AG09309 (cell line): ENCODE measurements around the gene MRPS35.

Experiments
- DNase-seq: peaks from one replicate; pipeline ENCODE4 v3.0.0-alpha.2; 2010; ENCODE audit warnings: low read depth
- H3K4me3 ChIP-seq: 2 replicates; pipeline ENCODE4 v1.5.1; 2011; ENCODE audit warnings: mild to moderate bottlenecking, low read depth, low read length, moderate library complexity; ENCODE audit not compliant: control insufficient read depth
- TF ChIP-seq, protein P1 (sequence below): IDR thresholded peaks from 2 replicates; pipeline ENCODE4 v1.5.1; 2011; ENCODE audit warnings: mild to moderate bottlenecking, low read depth, low read length, inconsistent platforms; ENCODE audit not compliant: insufficient read depth, control insufficient read depth; ENCODE audit errors: missing control alignments

Gene MRPS35

GRCh38 chr12:27779416-27779919 is 68.8 kb downstream of the MRPS35 start:
- DNase-seq = no peak
- TF ChIP-seq, protein P1, sequence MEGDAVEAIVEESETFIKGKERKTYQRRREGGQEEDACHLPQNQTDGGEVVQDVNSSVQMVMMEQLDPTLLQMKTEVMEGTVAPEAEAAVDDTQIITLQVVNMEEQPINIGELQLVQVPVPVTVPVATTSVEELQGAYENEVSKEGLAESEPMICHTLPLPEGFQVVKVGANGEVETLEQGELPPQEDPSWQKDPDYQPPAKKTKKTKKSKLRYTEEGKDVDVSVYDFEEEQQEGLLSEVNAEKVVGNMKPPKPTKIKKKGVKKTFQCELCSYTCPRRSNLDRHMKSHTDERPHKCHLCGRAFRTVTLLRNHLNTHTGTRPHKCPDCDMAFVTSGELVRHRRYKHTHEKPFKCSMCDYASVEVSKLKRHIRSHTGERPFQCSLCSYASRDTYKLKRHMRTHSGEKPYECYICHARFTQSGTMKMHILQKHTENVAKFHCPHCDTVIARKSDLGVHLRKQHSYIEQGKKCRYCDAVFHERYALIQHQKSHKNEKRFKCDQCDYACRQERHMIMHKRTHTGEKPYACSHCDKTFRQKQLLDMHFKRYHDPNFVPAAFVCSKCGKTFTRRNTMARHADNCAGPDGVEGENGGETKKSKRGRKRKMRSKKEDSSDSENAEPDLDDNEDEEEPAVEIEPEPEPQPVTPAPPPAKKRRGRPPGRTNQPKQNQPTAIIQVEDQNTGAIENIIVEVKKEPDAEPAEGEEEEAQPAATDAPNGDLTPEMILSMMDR = no peak
- peak overlapping the region; percentile 90 for H3K4me3 ChIP-seq

- DNase-seq = no peak
- TF ChIP-seq, protein P1 = no peak
- H3K4me3 ChIP-seq = peak within 1 kb of the TSS; percentile 90
Observed at GRCh38 chr12:27779920-27780611, 69.4 kb downstream of the MRPS35 start, which contains the start of the genes KLHL42 and MANSC4. Gene KLHL42, plus strand, starts transcription at chr12:27780233. Its CDS starts 98 bp downstream, at chr12:27780331. Gene MANSC4, minus strand, starts transcription at chr12:27780236. Its CDS starts 8,960 bp downstream, at chr12:27771276.

DNA sequence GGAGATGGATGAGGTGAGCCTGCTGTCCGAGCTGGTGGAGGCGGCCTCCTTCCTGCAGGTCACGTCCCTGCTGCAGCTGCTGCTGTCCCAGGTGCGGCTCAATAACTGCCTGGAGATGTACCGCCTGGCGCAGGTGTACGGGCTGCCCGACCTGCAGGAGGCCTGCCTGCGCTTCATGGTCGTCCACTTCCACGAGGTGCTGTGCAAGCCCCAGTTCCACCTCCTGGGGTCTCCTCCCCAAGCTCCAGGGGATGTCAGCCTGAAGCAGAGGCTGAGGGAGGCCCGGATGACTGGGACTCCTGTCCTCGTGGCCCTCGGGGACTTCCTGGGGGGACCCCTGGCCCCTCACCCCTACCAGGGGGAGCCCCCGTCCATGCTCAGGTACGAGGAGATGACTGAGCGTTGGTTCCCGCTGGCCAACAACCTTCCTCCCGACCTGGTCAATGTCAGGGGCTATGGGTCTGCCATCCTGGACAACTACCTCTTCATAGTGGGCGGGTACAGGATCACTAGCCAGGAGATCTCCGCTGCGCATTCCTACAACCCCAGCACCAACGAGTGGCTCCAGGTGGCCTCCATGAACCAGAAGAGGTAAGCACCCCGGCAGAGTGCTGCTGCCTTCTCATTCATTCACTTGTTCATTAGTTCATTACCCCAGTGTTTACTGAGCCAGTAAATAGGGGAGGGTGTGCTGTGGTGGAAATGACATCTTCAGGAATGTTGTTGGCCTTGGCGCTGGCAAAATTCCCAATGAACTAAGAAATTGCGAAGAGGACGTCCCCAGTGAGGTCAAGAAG is 70.2 kb downstream of the MRPS35 start:
- TF ChIP-seq, protein P1 = no peak
- peak overlapping the region; percentile 90 for H3K4me3 ChIP-seq
- no peak for DNase-seq

DNA sequence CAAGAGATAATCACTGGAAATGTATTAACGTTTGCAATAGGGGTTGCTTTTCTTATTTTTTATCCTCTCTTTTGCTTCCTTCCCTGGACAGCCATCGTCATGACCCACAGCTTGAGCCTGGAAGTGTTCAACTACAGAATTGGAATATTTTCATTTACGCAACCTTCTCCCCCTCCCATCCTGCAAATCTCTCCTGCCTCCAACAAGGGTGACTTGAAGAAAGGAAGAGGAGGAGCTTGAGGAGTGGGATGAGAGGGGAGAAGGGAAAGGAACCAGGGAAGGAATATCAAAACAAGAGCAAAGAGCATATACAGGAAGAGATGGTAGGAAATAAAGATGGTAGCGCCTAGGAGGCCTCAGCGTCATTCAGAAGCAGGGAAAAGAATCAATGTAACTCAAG is 71.0 kb downstream of the MRPS35 start:
- TF ChIP-seq, protein P1 = no peak
- H3K4me3 ChIP-seq = no peak overlapping the region

DNA sequence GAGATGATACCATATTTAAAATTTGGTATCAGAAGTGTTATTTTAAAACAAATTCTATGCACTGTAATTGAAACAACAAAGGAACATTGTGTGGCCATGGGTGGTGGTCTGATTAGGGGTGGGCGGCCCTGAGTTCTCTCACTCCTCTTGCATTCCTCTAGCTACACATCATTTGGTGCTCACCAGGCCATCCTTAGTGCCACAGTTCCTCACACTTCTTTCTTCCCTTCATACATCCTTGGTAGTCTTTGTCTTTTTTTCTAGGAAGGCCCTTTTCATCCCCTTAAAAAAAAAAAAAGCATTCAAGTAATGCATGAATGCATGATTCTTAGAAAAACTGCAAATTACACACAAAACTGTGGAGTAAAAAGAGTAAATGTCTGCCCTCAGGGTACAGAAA is 71.8 kb downstream of the MRPS35 start:
- no peak for DNase-seq
- no peak overlapping the region for H3K4me3 ChIP-seq
- TF ChIP-seq, protein P1 = no peak

More for the DNA sequence above, 71.0 kb downstream of the MRPS35 start:
- DNase-seq = no peak

GRCh38 chr12:27785882-27786570 is 75.4 kb downstream of the MRPS35 start:
- DNase-seq = no peak
- TF ChIP-seq, protein P1 = no peak
- H3K4me3 ChIP-seq = no peak overlapping the region
